ENCODE data around the gene ALPK3.

- TF ChIP-seq POLR2AphosphoS5 (IDR thresholded peaks at IDR 0.05; ENCODE audit: low read depth, low read length), result no peak
- no peak for TF ChIP-seq SRF (IDR thresholded peaks at IDR 0.05; ENCODE audit: low read depth)
- no peak for TF ChIP-seq CTCF (IDR thresholded peaks at IDR 0.05 in 2 of 3, conservative IDR thresholded peaks at IDR 0.05 in 1 of 3; ENCODE audit: borderline replicate concordance in 1 of 3, insufficient read depth in 1 of 3, low read depth in 2 of 3, low read length in 2 of 3)
- TF ChIP-seq POLR2A (IDR thresholded peaks at IDR 0.05; ENCODE audit: borderline replicate concordance, extremely low read depth, insufficient read depth, insufficient read length), result no peak
- TF ChIP-seq REST (IDR thresholded peaks at IDR 0.05; ENCODE audit: low read depth), result no peak
- no peak for TF ChIP-seq ELF1 (IDR thresholded peaks at IDR 0.05; ENCODE audit: borderline replicate concordance, low read depth)
- no peak for TF ChIP-seq JUND (IDR thresholded peaks at IDR 0.05)
- TF ChIP-seq EGR1 (IDR thresholded peaks at IDR 0.05; ENCODE audit: low read depth), result no peak
Measured at GRCh38 chr15:84835661-84836337, 18.6 kb downstream of the ALPK3 start.
